ENCODE results near the gene EFHC2. TPM values are rescaled to one million over a fixed set of nuclear protein-coding genes. Genes with fewer than 3 reads are reported as not detected.

The EFHC2 gene
- total RNA-seq, 1 donor from 2014 or later = 0.77 TPM

DNA sequence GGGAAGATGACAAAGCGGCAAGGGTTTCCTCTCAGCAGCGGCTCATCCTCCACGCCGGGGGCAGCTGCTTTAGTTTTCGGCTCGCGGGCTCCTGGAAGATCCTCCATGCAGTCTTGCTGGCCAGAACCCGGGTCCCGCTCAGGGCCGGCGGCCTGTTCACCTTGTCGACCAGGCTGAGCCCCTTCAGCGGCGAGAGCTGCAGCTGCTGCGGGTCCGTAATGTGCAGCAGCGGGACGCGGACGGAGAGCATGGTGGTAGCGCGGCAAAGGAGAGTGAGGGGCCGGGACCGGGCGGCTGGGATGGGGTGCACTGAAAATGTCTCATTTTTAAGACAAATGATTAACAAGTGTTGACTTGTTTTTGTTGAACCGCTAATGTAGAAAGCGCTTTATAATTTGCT lies 33.2 kb downstream of the EFHC2 start:
- TF ChIP-seq, protein P1, sequence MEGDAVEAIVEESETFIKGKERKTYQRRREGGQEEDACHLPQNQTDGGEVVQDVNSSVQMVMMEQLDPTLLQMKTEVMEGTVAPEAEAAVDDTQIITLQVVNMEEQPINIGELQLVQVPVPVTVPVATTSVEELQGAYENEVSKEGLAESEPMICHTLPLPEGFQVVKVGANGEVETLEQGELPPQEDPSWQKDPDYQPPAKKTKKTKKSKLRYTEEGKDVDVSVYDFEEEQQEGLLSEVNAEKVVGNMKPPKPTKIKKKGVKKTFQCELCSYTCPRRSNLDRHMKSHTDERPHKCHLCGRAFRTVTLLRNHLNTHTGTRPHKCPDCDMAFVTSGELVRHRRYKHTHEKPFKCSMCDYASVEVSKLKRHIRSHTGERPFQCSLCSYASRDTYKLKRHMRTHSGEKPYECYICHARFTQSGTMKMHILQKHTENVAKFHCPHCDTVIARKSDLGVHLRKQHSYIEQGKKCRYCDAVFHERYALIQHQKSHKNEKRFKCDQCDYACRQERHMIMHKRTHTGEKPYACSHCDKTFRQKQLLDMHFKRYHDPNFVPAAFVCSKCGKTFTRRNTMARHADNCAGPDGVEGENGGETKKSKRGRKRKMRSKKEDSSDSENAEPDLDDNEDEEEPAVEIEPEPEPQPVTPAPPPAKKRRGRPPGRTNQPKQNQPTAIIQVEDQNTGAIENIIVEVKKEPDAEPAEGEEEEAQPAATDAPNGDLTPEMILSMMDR (conservative IDR thresholded peaks at IDR 0.05) = no peak
- no peak overlapping the region for H3K4me3 Mint-ChIP-seq
- no peak for DNase-seq (ENCODE audit: low read depth, low spot score)
- peaks cover 4% of the 10 kb centered on the region for H3K9me3 Mint-ChIP-seq
- H3K36me3 Mint-ChIP-seq (ENCODE audit: low read depth) = no peaks in the 10 kb centered on the region
- H3K27me3 Mint-ChIP-seq (ENCODE audit: low read depth) = no peaks in the 10 kb centered on the region
- H3K27ac Mint-ChIP-seq (ENCODE audit: unreplicated experiment) = no peak overlapping the region
- H3K4me1 Mint-ChIP-seq = no peaks in the 10 kb centered on the region

DNA sequence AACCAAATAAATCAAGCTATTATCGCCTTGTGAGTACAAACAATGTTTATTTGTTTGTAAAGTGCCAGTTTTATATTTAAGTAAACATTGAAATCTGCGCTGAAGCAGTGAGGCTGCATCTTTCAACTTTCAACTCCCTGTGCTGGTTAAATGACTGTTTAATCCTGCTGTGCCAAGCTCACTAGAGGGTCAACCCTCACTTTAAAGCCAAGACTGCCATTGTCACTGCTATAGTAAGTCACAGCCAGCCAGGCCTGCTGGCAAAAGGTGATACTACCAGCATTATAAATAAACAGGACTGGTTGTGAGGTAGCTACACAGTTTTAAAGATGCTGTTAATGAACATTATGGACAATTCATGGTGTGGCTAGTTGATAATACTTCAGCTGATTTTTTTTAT lies 34.6 kb downstream of the EFHC2 start:
- DNase-seq (ENCODE audit: low read depth, low spot score) = no peak
- Mint-ChIP-seq H3K9me3 (peaks cover 4% of the 10 kb centered on the region), H3K27me3 (ENCODE audit: low read depth) (no peaks in the 10 kb centered on the region), H3K4me3 (no peak overlapping the region), H3K36me3 (ENCODE audit: low read depth) (no peaks in the 10 kb centered on the region), H3K4me1 (no peaks in the 10 kb centered on the region), H3K27ac (ENCODE audit: unreplicated experiment) (no peak overlapping the region)
- TF ChIP-seq, protein P1 (conservative IDR thresholded peaks at IDR 0.05) = no peak

DNA sequence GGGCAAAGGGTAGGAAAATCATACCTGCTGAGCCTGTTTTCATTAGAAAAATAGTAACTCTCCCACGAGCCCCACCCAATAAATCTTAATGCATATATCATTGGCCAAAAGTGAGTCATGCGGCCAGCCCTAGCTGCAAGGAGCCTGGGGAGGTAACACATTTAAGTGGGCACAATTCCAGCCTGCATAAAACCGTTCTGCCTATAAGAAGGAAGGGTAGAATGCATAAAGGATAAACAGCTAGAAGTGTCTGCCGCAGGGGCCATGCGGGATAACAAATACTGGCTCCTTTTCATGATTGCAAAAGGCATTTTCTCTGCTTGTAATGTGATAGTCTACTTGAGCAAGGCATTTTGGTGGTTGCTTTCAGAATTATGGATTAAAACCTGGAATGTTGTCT lies 37.1 kb downstream of the EFHC2 start:
- TF ChIP-seq, protein P1 (conservative IDR thresholded peaks at IDR 0.05) = no peak
- Mint-ChIP-seq H3K9me3 (no peaks in the 10 kb centered on the region), H3K27me3 (ENCODE audit: low read depth) (no peaks in the 10 kb centered on the region), H3K4me1 (no peaks in the 10 kb centered on the region), H3K27ac (ENCODE audit: unreplicated experiment) (no peak overlapping the region), H3K36me3 (ENCODE audit: low read depth) (no peaks in the 10 kb centered on the region), H3K4me3 (no peak overlapping the region)
- DNase-seq (ENCODE audit: low read depth, low spot score) = no peak

DNA sequence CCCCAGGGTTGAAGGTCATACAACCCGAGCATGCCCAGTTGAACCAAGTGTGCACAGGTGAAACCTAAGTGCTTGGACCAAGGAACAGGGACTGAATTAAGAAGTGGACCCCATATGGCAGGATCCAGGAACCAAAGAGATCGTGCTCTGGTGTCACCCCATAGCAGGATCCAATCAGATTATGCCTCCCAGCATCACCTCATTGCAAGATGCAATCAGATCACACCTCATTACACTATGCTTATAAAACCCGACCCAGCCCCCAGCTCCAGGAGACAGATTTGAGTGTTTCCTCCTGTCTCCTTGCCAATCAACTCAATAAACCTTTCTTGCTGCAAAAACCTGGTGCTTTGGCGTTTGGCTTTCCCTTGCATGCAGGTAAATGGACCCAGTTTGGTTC lies 37.6 kb downstream of the EFHC2 start:
- TF ChIP-seq, protein P1 (conservative IDR thresholded peaks at IDR 0.05) = no peak
- H3K9me3 Mint-ChIP-seq = no peaks in the 10 kb centered on the region
- no peak overlapping the region for H3K4me3 Mint-ChIP-seq
- no peaks in the 10 kb centered on the region for H3K4me1 Mint-ChIP-seq
- no peaks in the 10 kb centered on the region for H3K36me3 Mint-ChIP-seq (ENCODE audit: low read depth)
- H3K27me3 Mint-ChIP-seq (ENCODE audit: low read depth) = no peaks in the 10 kb centered on the region
- H3K27ac Mint-ChIP-seq (ENCODE audit: unreplicated experiment) = no peak overlapping the region
- no peak for DNase-seq (ENCODE audit: low read depth, low spot score)

DNA sequence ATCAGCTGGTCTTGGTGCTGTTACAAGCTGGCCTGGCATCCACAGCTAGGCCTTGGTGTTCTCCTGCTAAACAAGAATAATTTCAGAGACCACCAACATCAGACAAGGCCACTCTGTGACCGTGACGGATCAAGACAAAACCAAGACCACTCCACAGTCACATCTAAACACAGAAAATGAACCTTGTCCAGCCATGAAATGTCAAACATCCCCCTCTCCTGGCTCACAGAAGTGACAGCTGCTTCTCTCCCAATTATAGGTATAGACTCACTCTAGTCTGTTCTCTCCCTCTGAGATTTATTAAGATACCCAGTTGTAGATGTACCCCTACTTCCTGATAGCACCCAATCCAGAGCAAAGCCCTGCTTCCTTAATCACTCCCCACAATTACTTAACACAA lies 40.4 kb downstream of the EFHC2 start:
- H3K36me3 Mint-ChIP-seq (ENCODE audit: low read depth) = no peaks in the 10 kb centered on the region
- no peak overlapping the region for H3K27ac Mint-ChIP-seq (ENCODE audit: unreplicated experiment)
- TF ChIP-seq, protein P1 (conservative IDR thresholded peaks at IDR 0.05) = no peak
- peaks cover 2% of the 10 kb centered on the region for H3K9me3 Mint-ChIP-seq
- no peak overlapping the region for H3K4me3 Mint-ChIP-seq
- H3K4me1 Mint-ChIP-seq = no peaks in the 10 kb centered on the region
- H3K27me3 Mint-ChIP-seq (ENCODE audit: low read depth) = no peaks in the 10 kb centered on the region
- DNase-seq (ENCODE audit: low read depth, low spot score) = no peak

DNA sequence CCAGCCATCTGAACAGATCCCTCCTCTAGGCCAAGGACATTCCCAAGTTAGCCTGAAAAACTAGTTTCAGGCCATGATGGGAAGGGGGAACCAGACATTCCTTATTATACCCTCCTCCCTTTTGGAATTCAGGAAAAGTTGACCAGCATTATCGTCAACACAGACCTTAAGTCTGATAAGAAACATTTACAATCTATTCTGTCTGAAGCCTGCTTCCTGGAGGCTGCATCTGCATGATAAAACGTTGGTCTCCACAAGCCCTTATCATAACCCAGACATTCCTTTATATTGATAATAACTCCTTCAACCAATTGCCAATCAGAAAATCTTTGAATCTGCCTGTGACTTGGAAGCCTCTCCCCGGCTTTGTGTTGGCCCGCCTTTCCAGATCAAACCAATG lies 44.3 kb downstream of the EFHC2 start:
- TF ChIP-seq, protein P1 (conservative IDR thresholded peaks at IDR 0.05) = no peak
- peaks cover 3% of the 10 kb centered on the region for H3K36me3 Mint-ChIP-seq (ENCODE audit: low read depth)
- H3K4me1 Mint-ChIP-seq = no peaks in the 10 kb centered on the region
- H3K27ac Mint-ChIP-seq (ENCODE audit: unreplicated experiment) = no peak overlapping the region
- H3K27me3 Mint-ChIP-seq (ENCODE audit: low read depth) = no peaks in the 10 kb centered on the region
- H3K4me3 Mint-ChIP-seq = no peak overlapping the region
- no peak for DNase-seq (ENCODE audit: low read depth, low spot score)
- H3K9me3 Mint-ChIP-seq = peaks cover 12% of the 10 kb centered on the region
